Sigmoid colon (tissue), 4 donors: Measurements from ENCODE around the gene CCDC107.

Experiments
- CTCF ChIP-seq, 4 experiments: fragments of 450-650 bp in 3 of 4; fragments of 200-600 bp in 1 of 4; IDR thresholded peaks; one replicate each; pipeline ENCODE4 v1.5.1; 2016 to 2019; ENCODE audit warnings: antibody characterized with exemption in 4 of 4, mild to moderate bottlenecking in 3 of 4, moderate library complexity in 2 of 4
- EP300 ChIP-seq, 4 donors: sonication (generic); formaldehyde crosslinking; IDR thresholded peaks; one replicate each; pipeline ENCODE4 v1.6.1; 2017; ENCODE audit warnings: antibody characterized with exemption in 4 of 4
- POLR2A ChIP-seq, 2 donors: fragments of 450-650 bp; IDR thresholded peaks; one replicate each; pipeline ENCODE4 v1.6.1; 2016; ENCODE audit warnings: antibody characterized with exemption in 2 of 2, mild to moderate bottlenecking in 2 of 2, moderate library complexity in 2 of 2
- POLR2AphosphoS5 ChIP-seq, 4 donors: sonication (generic); formaldehyde crosslinking; IDR thresholded peaks; one replicate each; pipeline ENCODE4 v1.6.1; 2017; ENCODE audit warnings: antibody characterized with exemption in 4 of 4

- TF ChIP-seq CTCF (IDR thresholded peaks at IDR 0.05) (no peak), POLR2AphosphoS5 (IDR thresholded peaks at IDR 0.05) (no peak), POLR2A (IDR thresholded peaks at IDR 0.05) (no peak), EP300 (IDR thresholded peaks at IDR 0.05) (no peak)
Measured at GRCh38 chr9:35628389-35628991, 29.6 kb upstream of the CCDC107 start.
